ENCODE data around the gene CUX1.

DNA sequence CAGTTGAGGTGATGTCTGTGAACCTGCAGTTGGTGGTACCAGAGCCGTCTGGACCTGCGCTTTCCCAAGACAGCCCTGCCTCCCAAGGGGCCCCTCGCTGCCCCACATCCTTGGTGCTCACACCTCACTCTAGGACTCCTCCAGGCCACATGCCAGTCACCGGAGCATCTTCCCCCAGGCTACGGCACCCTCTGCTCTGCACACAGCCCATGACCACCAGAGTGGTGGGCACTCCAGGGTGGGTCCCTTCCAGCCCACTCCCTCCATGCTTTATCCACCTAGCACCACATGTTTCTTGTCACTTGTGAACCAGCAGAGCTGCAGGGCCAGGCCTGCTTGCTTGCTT, 285.6 kb downstream of the CUX1 start:
- TF ChIP-seq EZH2phosphoT487 (IDR thresholded peaks at IDR 0.05; ENCODE audit: borderline replicate concordance, low read length) = no peak
- TF ChIP-seq, protein P1, sequence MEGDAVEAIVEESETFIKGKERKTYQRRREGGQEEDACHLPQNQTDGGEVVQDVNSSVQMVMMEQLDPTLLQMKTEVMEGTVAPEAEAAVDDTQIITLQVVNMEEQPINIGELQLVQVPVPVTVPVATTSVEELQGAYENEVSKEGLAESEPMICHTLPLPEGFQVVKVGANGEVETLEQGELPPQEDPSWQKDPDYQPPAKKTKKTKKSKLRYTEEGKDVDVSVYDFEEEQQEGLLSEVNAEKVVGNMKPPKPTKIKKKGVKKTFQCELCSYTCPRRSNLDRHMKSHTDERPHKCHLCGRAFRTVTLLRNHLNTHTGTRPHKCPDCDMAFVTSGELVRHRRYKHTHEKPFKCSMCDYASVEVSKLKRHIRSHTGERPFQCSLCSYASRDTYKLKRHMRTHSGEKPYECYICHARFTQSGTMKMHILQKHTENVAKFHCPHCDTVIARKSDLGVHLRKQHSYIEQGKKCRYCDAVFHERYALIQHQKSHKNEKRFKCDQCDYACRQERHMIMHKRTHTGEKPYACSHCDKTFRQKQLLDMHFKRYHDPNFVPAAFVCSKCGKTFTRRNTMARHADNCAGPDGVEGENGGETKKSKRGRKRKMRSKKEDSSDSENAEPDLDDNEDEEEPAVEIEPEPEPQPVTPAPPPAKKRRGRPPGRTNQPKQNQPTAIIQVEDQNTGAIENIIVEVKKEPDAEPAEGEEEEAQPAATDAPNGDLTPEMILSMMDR (IDR thresholded peaks at IDR 0.05; ENCODE audit: low read depth, low read length, poor library complexity, severe bottlenecking) = no peak
